Fibroblast of lung (primary cell): Measurements from ENCODE around the gene PTPRZ1.

Experiments
- CTCF ChIP-seq, 2 donors: IDR thresholded peaks in 1 of 2; conservative IDR thresholded peaks in 1 of 2; 1 replicate in 1 of 2; 2 replicates in 1 of 2; pipeline ENCODE4 v1.5.1; 2011 to 2012; ENCODE audit warnings: low read length in 2 of 2, control low read depth in 1 of 2, inconsistent platforms in 1 of 2, low read depth in 1 of 2, mild to moderate bottlenecking in 1 of 2
- EZH2 ChIP-seq: IDR thresholded peaks from 2 replicates; pipeline ENCODE4 v1.5.1; 2012; ENCODE audit warnings: low read length, control low read depth, mild to moderate bottlenecking; ENCODE audit errors: missing control alignments

DNA sequence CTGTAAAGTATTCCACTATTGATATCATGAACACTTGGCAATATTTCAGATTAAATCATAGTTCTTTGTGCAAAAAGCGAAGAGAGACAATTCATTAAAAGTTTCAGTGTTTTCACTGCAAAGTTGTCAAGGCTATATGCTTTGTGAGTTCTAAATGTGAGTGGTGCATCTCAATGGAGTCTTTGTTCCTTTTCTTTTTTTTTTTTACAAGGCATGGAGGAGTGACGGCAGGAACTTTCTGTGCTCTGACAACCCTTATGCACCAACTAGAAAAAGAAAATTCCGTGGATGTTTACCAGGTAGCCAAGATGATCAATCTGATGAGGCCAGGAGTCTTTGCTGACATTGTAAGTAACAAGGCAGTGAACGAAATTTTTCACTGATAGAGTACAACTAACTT lies 186.6 kb downstream of the PTPRZ1 start:
- TF ChIP-seq CTCF (conservative IDR thresholded peaks at IDR 0.05 in 1 of 2, IDR thresholded peaks at IDR 0.05 in 1 of 2; ENCODE audit: low read depth in 1 of 2, low read length in 2 of 2): no peak
- no peak for TF ChIP-seq EZH2
